GM21737 (cell line): Measurements from ENCODE around the gene DUSP6.
"Not testable (repeated sequence)": the region's sequence is repeated elsewhere in the genome, so short reads cannot be mapped to it uniquely, and the experiment has no call there.

Source experiments
- ATAC-seq: cut with Tn5 transposase; IDR thresholded peaks from one replicate; pipeline ENCODE4 v1.9.1; 2021; ENCODE audit warnings: mild to moderate bottlenecking, moderate library complexity; ENCODE audit not compliant: unreplicated experiment

DUSP6 gene

GRCh38 chr12:89353188-89353822 is 1.0 kb upstream of the DUSP6 start:
- no peak for ATAC-seq

DNA sequence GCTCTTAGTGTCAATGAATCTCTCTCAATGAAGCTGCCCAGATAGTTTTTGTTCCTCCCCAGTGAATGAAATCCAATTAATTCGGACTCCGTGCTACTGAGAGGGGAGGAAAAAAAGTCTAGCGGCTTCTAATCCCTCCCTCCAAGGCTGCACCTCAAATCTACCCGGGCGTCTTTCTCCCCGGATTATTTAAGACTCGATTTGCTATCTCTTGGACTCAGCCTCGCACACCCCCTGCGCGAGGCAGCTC is 134 bp downstream of the DUSP6 start:
- no peak for ATAC-seq

GRCh38 chr12:89351489-89352241 is 636 bp downstream of the DUSP6 start:
- peak; percentile 29 for ATAC-seq

GRCh38 chr12:89350630-89351488 is 1.4 kb downstream of the DUSP6 start:
- ATAC-seq: no peak

DNA sequence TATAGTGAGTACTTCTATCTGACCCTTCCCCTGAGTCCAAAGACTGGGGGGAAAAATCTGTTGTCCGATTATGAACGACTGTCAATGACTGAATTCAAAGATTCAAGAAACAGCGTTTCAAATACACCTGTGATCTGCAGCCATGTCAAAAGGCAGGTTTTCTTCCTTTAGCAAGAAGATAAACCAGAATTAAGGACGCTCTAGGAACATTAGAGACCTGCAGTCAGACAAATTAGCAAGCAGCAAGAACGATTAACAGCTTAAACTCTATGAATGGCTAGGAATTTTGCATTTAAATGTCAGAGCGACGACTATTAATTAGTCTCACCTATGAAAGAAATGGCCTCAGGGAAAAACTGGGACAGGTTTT is 2.1 kb downstream of the DUSP6 start:
- no peak for ATAC-seq

- no peak for ATAC-seq
These were observed 2.5 kb downstream of the DUSP6 start for GRCh38 chr12:89349814-89350213.

DNA sequence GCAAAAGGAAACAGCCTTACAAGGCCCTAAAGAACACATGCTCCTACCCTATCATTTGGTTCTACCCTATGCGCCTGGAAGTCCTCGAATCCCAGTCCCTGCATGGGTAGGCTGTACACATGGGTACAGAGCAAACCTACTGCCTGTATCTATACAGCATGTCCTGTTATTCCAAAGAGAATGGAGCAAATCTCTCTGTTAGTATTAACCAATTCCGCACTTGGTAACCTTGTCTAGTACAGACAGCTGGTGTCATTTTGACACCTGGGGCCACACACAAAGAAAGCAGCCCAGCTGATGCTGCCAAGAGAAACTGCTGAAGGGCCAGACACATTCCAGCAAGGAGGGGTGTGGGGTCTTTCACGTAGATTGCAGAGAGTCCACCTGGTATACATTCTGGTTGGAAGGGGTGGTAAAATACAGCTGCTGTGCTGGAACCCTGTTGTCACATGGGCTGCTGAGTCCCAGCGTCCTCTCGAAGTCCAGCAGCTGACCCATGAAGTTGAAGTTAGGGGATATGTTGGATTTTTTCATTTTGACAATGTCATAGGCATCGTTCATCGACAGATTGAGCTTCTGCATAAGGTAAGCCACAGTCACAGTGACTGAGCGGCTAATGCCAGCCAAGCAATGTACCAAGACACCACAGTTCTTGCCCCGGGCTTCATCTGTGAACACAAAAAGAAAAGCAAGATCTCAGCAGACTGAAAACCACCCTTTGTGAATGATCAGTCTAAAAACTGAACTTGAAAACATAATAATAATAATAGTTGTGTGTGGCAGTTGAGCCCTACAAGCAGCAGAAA is 3.2 kb downstream of the DUSP6 start:
- no peak for ATAC-seq

DNA sequence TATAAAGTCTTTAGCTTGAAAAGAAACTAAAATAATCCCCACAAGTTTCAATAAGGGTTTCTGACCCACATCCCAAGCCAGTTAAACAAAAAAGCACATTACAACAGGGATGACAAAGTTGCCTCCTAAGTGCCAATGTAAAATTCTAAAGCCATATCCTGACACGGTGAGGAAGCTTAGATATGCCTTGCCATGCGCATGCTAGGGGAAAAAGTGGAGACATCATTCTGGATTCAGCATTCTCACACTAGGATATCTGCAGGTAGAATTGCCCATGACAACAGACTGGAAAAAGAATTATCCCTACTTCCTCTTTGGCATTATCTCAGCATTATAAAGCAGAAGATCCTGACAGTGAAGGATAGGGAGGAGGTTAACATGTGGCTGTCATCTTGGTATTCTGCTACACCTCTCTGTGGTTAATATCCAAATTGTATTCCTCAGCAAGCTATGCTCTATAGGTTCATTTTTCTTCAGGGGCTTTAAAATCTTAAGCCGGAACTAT is 4.9 kb downstream of the DUSP6 start:
- ATAC-seq: no peak

GRCh38 chr12:89346741-89347324 is 5.5 kb downstream of the DUSP6 start:
- ATAC-seq: peak; percentile 8

DNA sequence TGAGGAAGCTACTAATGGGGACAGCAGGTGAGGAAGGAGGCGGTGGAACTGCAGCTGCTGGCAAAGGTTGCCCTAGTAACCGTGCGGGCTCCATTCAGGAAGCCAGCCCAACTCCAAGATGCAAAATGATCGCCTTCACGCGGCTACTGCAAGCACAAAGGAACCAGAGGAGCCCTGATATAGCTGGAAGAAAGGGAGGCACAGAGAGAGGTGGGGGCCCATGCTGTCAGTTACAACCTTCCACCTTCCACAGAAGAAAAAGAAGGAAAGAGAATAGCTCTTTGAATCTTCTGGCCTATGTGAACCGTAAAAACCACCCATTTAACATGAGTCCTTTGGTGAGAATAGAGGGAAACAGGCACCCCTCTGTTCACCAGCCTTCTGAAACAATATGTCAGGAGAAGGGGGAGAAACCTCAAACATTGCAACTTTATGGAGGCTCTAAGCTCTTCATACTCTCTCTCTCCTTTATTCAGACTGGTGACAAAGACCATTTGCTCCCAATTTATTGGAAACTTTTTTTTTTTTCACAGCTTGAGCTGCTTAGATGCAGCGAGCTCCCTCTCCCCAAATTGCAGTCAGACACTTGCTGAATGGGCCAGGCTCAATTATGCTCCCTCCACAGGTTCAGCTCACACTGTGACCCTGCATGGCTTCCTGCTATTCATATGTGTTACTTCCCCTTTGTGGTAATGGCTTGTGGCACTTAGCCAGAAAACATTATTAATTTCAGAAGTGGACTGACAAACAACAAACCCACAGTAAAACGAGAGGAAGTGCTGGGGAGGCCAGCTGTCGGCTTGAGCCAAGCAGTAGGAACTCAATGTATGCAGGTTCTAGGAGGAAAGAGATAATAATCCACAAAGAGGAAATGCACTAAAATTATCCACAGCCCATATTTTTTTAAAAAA is 6.2 kb downstream of the DUSP6 start:
- ATAC-seq: peak; percentile 97

- no peak for ATAC-seq
These were observed 6.9 kb downstream of the DUSP6 start for GRCh38 chr12:89345376-89345775.

DNA sequence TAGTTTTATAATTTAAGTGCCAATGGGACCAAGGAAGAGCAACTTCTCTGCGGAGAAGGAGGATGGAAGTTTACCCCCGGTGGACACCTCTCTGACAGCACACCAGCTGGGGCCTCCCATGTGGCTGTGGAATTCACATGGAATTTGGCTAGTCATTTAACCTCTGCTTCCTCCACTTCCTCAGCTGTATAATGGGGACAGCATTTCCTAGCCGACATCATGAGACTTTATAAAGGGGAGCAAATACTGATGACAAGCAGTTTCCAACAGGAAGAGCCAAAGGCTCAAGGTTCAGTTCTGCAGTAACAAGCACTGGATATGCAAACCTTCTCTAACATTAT is 7.5 kb downstream of the DUSP6 start:
- ATAC-seq: no peak

GRCh38 chr12:89344043-89344861 is 8.0 kb downstream of the DUSP6 start:
- ATAC-seq: no peak

DNA sequence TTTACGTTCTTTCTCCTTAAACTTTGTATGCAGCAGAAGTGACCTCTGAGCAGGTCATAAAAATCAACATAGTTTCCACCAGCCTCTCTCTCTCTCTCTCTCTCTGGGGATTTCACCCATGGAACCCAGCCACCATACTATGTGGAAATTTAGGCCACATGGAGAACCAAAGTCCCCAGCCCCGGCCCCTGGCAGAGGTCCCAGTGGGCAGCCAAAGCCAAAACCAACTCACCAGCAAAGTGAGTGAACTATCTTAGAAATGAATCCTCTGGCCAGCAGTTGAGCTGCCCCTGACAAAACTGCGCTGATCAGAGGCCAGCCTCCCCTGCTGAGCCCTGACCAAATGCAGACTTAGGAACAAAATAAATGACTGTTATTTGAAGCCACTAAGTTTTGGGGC is 9.2 kb downstream of the DUSP6 start:
- ATAC-seq: no peak

- ATAC-seq: no peak
These were observed 11.4 kb downstream of the DUSP6 start for GRCh38 chr12:89340861-89341260.

GRCh38 chr12:89339526-89339925 is 12.8 kb downstream of the DUSP6 start:
- ATAC-seq: no peak

- ATAC-seq: not testable (repeated sequence)
These were observed 15.2 kb downstream of the DUSP6 start for GRCh38 chr12:89337136-89337535.

GRCh38 chr12:89335452-89336244 is 16.7 kb downstream of the DUSP6 start:
- no peak for ATAC-seq
